ENCODE measurements around the gene BLMH.
"Not testable (repeated sequence)": the region's sequence is repeated elsewhere in the genome, so short reads cannot be mapped to it uniquely, and the experiment has no call there.

Gene BLMH

DNA sequence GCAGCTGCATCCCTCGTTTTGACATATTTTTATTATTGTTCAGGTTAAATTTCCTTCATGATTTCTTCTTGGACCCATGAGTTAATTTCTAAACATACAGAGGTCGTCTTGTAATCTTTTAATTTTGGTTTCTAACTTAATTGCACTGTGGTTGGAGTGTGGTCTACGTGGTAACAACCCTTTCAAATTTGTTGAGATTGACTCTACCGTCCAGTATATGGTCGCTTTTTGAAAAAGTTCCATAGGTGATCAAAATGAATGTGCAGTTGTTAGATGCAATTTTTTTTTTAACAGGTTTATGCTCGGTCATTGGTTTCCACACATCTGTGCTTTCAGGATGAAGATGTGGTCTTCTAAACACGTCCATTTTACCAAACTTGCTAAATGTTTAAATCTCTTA, 45.3 kb downstream of the BLMH start:
- DNase-seq = no peak

DNA sequence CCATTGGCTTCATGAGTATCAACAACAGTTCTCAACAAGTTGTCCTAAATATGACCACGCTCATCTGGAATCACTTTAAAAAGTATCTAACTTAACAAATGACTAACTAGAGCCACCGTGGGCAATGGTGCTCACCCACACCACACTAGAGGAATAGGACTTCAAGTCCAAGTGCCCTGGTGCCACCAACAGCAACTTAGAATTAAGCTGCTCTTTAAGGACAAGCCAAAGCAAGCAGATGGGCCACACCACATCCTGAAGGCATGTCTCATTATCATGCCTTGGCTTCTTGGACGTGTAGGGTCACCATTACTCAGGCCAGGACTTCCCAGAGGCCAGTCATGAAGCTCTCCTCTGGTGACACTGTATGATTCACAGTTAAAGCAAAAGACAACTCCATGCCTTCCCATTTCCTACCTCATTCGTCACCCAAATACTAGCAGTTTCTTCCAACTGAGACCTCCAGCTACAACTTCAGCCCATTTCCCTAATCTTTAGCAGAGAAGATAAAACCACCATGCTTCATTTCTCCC, 46.8 kb downstream of the BLMH start:
- DNase-seq = no peak

DNA sequence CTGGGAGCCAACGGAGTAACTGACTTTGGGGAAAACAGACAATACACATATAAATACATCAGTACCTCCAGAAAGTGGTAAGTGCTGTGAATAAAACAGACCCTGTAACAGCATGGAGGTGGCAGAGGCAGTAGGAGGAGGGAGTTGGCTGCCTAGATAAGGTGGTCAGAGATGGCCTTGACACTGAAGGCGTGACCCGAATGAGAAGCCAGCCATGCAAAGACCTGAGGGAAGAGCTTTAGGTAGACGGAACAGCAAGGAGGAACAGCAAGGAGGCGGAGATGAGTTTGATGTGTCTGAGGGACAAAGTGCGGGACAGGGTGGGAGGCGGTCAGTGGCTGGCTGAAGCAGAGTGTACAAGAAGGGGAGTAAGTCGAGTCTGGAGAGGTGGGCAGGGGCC, 48.2 kb downstream of the BLMH start:
- DNase-seq = no peak

DNA sequence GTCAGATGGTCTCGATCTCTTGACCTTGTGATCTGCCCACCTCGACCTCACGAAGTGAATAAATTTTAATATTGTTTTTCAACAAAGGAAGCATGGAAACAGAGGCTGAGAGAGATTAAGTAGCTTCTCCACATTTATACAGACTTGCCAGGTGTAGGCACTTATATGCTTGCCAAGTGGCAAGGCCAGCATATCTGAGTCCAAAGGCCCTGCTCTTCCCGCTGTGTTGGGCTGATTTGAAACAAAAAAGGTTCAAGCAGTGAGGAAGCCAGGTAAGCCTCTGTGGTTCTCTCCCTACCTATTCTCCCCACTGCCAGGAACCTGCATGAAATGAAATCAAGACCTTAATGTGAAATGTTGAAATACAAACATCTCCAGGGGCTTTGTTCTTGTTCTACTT, 48.7 kb downstream of the BLMH start:
- DNase-seq = no peak

DNA sequence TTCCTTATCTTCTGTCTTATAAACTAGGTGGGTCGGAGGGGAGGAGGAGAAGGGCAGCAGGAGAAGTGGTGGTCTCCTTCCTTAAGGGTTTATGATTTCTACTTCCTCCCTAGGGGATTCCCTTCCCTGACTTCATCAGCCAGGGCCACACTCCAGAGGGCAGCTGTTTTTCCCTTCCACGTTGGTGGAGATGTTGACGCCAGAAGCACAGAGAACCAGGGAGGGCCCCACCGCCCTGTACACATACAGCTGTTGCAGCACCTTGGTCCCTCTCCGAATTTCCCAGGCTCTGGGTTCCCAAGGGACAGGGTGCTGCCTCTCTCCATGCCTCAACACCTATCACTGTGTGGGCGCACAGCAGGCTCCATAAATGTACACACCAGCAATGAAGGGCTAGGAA, 50.7 kb downstream of the BLMH start:
- no peak for DNase-seq

DNA sequence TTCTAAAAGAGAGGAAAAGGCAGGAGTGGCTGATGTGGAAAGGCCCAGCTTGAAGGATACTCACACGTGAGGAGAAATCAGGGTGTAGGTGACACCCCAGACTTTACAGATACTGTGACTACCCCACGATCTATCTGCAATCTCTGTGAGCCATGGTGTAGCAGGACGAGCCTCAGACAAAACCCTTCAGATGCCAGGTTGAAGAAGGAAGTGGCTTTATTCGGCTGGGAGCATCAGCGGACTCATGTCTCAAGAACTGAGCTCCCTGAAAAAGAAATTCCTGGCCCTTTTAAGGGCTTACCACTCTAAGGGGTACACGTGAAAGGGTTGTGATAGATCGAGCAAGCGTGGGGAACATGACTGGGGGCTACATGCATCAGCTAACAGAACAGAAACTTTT, 51.6 kb downstream of the BLMH start:
- DNase-seq = no peak

DNA sequence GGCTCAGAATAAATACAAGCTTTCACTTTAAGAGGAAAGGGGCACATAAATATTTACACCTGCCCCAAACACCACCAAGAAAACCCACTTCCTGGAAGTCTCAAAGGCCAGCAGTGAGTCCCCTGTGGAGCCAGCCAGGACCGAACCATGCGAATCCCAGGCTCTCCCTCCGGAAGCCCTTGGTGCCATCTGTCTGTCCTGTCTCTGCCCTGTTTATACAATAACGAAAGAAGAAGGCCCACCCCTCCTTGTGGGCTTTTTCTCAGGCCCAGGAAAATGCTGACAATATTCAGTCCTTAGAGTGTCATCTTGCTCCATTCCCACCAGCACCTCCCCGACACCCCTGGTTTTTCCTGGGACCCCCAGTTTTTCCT, 52.7 kb downstream of the BLMH start:
- no peak for DNase-seq

DNA sequence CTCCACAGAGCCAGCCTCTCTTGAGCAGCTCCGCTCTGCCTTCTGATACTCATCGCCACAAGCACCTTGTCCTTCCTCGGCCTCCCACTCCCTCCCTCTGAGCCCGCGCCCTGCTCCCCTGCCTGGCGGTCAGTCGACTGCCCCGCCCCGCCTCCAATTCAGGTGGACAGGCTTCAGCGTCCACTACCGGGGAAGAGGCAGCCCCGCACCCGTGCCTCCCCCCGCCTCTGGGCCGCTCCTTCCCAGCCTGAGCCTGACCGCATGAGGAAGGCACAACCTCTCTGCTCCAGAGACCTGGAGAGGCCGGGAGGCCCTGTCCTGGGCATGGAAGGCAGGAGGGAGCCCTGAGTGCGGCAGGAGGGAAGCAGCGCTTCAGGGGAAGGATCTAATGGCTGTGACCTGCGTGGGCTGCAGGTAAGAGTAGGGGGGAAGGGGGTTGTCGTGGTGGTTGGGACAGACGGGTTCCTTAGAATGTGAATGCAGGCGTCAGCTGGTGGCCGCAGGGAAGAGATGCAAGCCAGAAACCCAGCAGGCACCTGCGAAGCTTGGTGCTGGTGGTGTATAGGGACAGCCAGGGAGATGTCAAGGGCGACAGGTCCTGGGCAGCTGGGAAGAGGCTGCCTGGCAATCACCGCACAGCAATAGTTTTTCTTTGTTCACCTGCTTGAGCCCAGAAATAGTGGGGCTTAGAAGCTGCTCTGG, 53.2 kb downstream of the BLMH start:
- no peak for DNase-seq

DNA sequence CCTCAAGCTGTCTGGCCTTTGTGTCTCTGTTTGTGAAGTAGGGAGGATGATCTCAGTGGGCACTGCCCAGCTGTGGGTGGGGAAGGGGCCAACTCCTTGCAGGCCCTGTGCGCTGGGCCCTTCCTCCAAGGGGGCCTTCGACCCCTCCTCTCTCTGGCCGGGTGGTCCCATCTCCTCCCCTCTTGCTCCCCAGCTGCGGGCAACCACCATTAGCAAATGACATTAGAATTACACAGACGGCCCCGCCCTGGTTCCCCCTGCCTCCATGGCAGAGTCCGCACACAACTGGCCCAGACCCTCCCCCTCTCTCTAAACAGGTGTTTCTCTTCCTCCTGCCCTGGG, 53.8 kb downstream of the BLMH start:
- no peak for DNase-seq

DNA sequence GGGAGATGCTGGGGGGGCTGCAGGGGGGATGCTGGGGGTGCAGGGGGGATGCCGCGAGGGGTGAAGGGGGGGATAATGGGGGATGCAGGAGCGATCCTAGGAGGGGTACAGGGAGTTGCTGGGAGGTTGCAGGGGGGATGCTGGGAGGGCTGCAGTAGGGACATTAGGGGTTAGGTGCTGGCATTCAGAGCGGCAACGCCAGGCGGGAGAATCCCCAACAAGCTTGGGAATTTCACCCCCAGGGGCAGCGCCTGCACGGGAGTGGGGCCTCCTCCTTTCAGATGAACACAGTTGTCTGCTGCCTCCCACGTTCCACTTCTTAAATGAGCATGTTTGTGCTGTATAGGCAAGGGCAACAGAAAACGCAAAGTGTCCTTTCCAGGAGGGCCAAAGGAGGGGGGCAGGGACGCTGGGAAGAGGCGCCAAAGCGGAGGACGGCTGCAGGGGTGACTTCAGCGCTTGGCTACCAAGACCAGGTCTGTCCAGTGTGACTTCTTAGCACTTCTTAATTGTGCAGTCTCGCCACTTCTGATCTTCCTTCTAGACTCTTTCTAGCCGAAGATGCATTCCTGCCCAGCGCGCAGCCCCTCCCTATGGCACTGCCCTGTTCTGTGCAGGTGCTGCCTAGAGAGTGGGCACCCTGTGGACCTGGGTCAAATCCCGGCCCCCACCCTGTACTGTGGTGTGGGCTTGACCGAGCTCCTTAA, 54.3 kb downstream of the BLMH start:
- DNase-seq = no peak

DNA sequence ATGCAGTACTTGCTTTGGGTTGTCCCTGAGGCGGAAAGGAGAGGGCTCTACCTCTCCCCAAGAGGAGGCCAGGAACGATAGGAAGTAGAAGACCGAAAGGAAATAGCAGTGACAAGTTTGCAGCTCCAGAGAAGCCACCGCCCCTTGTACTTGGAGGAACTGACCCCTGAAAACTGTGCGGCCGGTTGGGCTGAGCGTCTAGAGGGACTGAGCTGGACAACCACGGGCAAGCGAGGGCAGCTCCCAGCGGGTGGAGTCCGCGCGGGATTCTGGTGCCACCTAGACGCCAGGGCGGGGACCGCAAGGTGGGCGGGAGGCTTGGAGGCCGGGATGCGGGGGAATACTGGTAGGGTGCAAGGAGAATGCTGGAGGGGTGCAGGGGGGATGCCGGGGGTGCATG, 55.0 kb downstream of the BLMH start:
- DNase-seq = no peak

DNA sequence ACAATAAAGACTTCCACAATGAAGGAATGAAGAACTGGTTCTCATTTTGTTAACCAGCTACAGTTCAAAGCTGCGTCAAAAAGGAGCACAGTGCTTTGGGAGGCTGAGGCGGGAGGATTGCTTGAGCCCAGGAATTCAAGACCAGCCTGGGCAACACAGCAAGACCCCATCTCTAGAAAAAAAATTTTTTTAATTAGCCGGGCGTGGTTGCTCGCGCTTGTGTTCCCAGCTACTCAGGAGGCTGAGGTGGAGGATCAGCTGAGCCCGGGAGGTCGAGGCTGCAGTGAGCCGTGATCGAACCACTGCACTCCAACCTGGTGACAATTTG, 55.5 kb downstream of the BLMH start:
- DNase-seq = no peak

DNA sequence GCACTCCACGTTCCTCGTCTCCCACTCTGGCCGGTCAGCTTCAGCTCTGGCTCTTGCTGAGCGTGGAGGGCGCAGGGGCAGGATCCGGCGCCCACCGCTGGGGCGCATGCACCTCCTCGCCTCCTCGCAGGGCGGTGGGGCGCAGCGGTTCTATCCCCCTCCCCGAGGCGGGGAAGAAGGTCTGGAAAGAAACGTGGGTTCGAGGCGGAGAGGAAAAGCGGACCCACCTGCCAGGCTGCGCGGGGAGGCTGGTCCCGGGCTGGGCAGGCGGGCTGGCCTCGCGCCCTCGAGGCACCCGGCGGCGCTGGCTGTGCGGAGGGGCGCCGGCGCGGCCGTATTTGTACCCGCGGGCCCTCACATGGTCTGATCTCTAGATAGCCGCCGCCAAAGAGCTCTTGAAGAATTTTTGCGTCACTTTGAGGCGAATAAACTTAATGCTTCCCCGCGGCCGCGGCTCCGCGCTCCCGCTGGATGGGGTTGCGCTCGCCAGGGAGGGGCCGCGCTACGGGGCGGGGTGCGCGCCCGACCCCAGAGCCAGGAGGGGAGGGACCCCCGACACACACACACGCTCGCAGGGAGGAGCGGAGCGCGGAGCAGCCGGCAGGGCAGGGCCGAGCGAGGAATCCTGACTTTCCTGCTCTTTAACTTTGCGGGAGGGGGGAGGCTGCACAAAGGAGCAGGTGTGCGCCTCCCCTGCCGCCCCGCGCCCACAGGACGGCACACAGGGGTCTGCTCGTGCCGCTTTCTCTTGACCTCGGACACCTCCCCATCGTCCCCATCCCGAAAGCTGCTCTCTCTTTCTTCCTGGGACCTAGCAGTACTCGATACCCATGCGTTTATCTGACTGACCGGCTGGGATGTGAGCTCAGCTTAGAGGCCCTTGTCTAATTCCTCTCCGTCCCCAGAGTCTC, 56.1 kb downstream of the BLMH start, which contains the start of gene SLC6A4:
Gene SLC6A4 (minus strand): TSS at position 312 of the 911 bp plus-strand sequence. CDS start 13,739 bp downstream, outside the sequence.
- no peak for DNase-seq

DNA sequence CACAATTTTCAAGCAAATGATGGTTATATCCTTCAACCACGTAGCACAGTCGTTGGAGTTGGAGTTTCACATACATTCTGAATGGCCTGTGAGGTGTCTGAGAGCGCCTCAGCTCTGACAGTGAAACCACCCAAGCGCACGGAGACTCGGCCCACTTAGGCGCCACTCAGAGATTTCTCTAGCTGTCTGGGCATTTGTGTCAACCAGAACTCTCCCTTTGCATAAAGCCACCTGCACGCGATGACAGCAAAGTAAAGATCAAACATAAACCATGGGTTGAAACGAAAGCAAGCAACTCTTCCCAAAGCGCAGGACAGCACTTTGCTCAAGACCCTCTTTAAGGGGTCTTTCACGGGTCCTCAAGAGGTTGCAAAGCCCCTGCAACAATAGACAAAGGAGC, 56.8 kb downstream of the BLMH start:
- peak; percentile 10 to 16 for DNase-seq

DNA sequence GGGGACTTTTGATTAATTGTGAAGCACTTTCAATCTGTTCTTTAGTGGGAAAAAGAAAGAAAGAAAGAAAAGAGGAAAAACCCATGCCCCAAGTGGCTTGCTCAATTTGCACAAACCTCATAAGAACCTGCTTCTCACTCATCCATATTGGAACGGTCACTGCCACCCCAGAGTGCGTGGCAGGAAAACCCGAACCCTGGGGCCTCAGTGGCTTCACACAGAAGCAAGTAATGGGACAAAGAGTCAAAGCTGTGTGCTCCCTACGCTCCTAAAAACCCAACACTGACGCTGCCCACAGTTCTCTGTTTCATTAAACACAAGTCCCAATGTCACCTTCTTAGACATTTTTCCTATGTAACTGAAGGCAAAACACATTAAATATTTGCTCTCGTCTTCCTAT, 57.4 kb downstream of the BLMH start:
- no peak for DNase-seq

DNA sequence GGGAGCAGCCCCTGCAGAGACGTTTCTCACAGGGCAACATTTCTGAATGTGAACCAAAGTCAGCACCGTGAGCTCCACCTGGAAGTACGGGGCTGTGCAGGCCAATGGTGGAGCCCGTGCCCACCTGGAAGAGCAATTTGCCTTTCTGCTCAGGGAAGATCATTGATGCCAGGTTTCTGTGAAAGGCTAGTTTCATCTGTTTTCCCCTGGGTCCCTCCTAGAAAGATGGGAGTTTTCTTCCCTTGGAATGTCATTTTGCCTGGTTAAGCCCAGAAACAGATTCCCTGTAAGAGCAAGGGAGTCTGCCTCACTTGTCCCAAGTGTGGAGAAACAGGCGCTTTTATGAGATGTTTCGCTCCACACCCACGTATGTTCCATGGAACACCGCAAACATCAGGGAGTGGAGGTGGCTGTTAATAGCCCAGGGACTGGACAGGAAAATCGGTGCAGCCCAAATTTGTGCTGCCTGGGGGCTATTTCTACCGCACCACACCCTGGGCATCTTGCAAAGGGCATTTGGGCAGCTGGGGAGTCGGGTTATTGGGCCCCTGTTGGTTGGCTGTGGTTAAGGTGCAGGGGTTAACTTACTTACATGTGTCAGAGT, 58.8 kb downstream of the BLMH start:
- no peak for DNase-seq

DNA sequence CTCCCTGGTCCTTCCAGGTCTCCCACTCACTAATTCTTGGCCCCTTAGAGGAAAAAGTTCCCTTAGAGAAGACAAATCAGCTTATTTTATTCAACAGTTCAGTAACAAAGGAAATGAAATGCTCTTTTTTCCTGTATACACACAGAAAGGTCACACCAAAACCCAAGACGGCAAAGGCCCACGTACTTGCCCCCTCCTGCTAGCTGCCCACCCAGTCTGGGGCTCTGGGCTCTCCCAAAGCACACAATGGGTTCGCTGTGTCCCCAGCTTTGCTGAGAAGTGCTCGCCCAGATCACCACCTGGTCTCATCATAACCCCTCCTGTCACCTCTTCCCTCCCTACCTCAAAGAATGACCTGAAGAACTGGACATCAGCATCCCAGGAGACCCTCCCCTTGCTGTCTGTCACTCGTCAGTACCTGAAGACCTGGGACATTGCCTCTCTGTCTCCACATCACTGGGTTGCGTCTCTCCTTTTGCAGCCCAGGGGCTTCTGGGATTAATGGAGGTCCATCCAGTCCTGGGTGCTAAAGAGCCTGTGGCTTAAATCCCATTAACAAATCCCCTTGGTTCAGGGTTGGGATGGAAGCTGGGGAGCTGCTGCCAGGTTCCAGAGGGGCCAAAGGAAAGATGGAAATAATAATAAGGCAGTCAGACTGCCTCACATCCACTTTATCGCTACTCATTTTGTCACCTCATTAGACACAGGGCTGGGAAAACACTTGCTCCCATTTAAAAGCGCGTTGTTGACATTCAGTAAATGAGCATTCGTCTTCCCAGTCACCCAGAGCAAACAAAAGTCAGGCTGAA, 59.5 kb downstream of the BLMH start:
- no peak for DNase-seq

DNA sequence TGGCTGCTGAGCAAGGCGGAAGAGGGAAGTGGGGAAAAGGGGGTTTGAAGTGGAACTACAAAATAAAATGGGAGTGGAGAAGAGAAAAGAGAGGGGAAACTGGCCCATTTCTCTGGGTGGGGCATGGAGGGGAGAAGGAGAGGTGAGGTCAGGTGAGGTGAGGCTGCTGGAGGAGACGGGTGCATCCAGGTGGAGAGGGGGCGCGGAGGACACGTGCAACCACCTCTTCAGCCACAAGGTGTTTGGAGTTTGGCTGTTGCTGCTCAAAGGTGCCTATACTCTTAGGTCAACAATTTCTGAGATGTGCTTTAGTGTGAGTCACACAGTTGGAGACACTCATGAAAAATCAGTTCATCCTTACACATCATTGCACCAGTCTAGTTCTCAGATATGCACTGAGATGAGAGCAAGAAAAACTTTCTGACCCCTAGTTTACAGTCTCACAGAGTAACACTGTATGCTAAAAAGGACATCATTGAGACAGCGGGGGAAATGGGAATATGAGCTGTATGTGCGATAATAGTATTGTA, 61.1 kb downstream of the BLMH start:
- DNase-seq = no peak

DNA sequence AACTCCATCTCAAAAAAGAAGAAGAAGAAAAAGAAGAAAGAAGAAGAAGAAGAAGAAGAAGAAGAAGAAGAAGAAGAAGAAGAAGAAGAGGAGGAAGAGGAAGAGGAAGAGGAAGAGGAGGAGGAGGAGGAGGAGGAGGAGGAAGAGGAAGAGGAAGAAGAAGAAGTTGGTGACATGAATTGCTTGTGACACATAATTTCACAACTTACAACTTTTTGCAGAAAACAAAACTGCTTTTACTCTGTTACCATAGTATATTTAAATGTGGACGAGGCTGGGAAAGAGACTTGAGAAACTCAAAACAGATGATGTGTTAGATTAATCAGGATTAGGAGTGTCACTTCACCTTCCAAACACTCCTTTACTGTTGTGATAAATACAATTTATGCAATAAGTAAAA, 61.7 kb downstream of the BLMH start:
- DNase-seq = not testable (repeated sequence)

DNA sequence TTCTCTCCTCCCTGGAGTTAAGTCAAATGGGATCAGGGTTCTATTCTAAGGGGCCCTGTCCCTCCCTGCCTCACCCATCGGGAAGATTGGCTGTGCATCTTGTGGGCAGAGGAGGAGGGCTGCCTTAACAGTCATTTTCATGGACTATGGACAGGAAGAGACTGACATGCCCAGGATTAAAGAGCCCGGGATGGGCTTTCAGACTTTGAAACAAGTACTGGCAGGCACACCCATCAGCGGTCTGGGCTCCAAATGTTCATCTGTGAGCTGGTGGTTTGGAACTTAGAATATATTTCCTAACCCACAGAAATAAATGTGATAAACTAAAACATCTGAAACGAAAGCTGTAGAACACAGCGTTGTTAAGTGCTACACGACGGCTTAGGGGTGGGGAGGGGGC, 62.7 kb downstream of the BLMH start:
- no peak for DNase-seq

DNA sequence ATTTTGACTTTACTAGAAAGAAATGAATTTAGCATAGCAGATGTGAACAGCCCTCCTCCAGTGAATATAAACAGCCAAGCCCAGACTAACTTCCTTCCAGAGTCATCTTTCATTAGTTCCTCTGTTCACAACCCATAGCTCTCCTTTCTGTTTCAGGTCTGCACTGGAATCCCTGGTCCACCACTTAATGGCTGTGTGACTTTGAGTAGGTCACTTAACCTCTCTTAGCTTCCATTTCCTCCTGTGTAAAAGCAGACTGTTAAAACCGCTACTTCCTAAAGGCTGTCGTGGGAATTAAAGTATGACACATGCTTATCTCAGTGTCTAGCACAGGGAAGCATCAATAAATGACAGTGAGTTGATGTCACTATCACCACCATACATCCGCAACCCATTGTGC, 63.7 kb downstream of the BLMH start:
- DNase-seq = no peak

DNA sequence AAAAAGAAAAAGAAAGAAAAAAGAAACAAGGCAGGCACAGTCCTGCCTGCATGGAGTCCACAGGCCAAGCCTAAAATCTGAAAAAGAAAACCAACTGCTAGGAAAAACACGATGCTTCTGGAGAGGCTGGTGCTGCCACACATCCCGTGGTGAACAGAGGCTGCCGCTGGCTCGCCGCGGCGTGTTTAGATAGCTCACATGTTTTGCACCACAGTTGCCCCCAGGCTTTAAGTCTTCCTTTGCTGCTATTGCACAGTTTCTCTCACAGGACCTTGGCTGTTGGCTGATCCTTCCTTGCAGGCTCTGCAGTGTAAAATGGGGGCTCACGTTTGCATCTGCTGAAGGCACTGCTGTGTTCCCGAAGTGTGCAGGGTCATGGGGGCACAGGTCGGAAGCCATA, 64.9 kb downstream of the BLMH start:
- DNase-seq = no peak

All from NCI-H187 (cell line).